Measurements from ENCODE around the gene GGA1. TPM values are rescaled to one million over a fixed set of nuclear protein-coding genes. Genes with fewer than 3 reads are reported as not detected.

The GGA1 gene
- total and polyA plus RNA-seq, 2 of the 4 experiments (the other 2 are of a cell fraction), result 17.2 to 48.5 TPM

DNA sequence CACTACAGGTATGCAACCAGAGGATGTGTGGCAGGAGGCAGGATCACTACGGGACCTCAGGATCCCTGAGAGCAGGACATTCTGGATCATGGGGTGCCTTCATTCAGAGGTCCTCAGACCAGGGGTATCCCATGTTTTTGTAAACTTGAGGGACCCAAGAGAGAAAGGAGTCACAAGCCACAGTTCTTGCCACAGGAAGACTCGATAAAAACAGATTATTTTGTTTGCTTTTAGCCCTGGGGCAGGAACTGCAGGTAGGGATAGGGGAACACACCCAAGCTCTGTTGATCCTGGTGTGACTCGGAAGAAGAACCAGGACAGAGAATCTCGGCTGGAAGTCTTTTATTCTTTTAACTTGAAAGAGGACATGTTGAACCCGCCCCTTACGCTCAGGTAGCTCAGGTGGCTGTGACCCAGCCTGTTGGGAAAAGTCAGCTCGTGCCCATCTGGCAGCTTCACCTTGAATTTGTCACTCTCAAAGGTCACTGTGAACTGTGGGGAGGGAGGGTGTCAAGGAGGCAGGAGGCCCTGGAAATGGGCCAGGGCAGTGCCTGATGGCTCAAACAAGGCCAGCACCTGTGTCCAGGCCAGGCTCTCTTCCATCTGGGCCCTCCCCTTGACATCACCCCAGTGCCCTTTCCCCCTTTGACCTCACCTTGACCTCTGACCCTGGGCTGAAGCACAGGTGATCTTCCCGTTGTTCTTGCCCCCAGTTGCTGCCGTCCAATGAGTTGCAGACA is 38.5 kb upstream of the GGA1 start:
- H3K4me1 ChIP-seq (ENCODE audit: control insufficient read depth, insufficient read depth, low read length), result peaks cover 8% of the 10 kb centered on the region
- H3K9me3 ChIP-seq (ENCODE audit: control insufficient read depth, insufficient read depth, low read length), result no peaks in the 10 kb centered on the region
- TF ChIP-seq, protein P1, sequence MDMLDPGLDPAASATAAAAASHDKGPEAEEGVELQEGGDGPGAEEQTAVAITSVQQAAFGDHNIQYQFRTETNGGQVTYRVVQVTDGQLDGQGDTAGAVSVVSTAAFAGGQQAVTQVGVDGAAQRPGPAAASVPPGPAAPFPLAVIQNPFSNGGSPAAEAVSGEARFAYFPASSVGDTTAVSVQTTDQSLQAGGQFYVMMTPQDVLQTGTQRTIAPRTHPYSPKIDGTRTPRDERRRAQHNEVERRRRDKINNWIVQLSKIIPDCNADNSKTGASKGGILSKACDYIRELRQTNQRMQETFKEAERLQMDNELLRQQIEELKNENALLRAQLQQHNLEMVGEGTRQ (IDR thresholded peaks at IDR 0.05; ENCODE audit: low read depth, low read length), result no peak
- TF ChIP-seq POLR2A (IDR thresholded peaks at IDR 0.05; ENCODE audit: low read depth, low read length), result no peak
- TF ChIP-seq, protein P2, sequence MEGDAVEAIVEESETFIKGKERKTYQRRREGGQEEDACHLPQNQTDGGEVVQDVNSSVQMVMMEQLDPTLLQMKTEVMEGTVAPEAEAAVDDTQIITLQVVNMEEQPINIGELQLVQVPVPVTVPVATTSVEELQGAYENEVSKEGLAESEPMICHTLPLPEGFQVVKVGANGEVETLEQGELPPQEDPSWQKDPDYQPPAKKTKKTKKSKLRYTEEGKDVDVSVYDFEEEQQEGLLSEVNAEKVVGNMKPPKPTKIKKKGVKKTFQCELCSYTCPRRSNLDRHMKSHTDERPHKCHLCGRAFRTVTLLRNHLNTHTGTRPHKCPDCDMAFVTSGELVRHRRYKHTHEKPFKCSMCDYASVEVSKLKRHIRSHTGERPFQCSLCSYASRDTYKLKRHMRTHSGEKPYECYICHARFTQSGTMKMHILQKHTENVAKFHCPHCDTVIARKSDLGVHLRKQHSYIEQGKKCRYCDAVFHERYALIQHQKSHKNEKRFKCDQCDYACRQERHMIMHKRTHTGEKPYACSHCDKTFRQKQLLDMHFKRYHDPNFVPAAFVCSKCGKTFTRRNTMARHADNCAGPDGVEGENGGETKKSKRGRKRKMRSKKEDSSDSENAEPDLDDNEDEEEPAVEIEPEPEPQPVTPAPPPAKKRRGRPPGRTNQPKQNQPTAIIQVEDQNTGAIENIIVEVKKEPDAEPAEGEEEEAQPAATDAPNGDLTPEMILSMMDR (conservative IDR thresholded peaks at IDR 0.05; ENCODE audit: low read depth, low read length), result no peak
- no peak overlapping the region for H2BK5ac ChIP-seq (ENCODE audit: low read depth, low read length, poor library complexity, severe bottlenecking)
- 60% methylated on average over 5 of the region's 9 CpGs; no CpG with 5 or more reads in 1 of the 2 experiments for WGBS, 2 experiments (ENCODE audit: extremely low coverage in 2 of 2, insufficient read length in 1 of 2)
- H3K27ac ChIP-seq (ENCODE audit: insufficient read depth, low read length), result no peak overlapping the region
- H3K9me1 ChIP-seq (ENCODE audit: insufficient read depth, low read length), result 0 out of 2 replicates have a peak, but pooled peaks cover 6% of the 10 kb centered on the region
- H3K4me3 ChIP-seq (ENCODE audit: insufficient read depth, low read depth, low read length), result no peak overlapping the region
- no peak for ATAC-seq (ENCODE audit: low read depth)
- no peak overlapping the region for H2AFZ ChIP-seq (replicated peaks; ENCODE audit: low read length, poor library complexity)
- peaks cover 28 to 69% of the 10 kb centered on the region in 2 experiments; a peak in 3 of 4 replicates for H3K79me1 ChIP-seq (ENCODE audit: low read depth in 1 of 2, low read length in 2 of 2)
- H2BK15ac ChIP-seq (ENCODE audit: low read depth, low read length), result no peak overlapping the region
- H3K4me2 ChIP-seq (ENCODE audit: low read depth, low read length), result no peak overlapping the region
- no peak overlapping the region for H4K5ac ChIP-seq (ENCODE audit: low read depth, low read length)
- H4K8ac ChIP-seq (ENCODE audit: low read depth in 2 of 2, low read length in 2 of 2), result no peak overlapping the region
- BruUV-seq (replicated peaks), result no TSS peak
- peaks cover 70% of the 10 kb centered on the region for H4K20me1 ChIP-seq (ENCODE audit: insufficient read depth, low read length)
- peaks cover 43% of the 10 kb centered on the region for H3K36me3 ChIP-seq (ENCODE audit: control insufficient read depth, insufficient read depth, low read length)
- H3K4ac ChIP-seq (ENCODE audit: low read depth, low read length), result no peak overlapping the region
- no peak overlapping the region for H3K9ac ChIP-seq (ENCODE audit: low read depth, low read length)
- H3K56ac ChIP-seq (ENCODE audit: extremely low read depth, insufficient read depth, low read length), result no peak overlapping the region
- CTCF ChIA-PET, result interaction anchor here (1.0 to 1.2 kb wide), 3 partner anchors 22 to 37 kb away, joined by 3 to 5 read pairs (median 3); no protein-coding TSS in a partner anchor
- in situ Hi-C loops (cut with MboI; ENCODE audit: low sequenced_read_pairs), result no loop called here
- no peak overlapping the region for H3K18ac ChIP-seq (ENCODE audit: low read depth, low read length)
- H2AK9ac ChIP-seq (replicated peaks; ENCODE audit: low read depth, low read length, poor library complexity), result peak overlapping the region; percentile 19
- no peaks in the 10 kb centered on the region for H3K27me3 ChIP-seq (ENCODE audit: control insufficient read depth, insufficient read depth, low read length)
- no peak overlapping the region for H2BK20ac ChIP-seq (ENCODE audit: low read depth, low read length)
- H3K14ac ChIP-seq (replicated peaks; ENCODE audit: low read depth, low read length), result no peak overlapping the region
- no peak overlapping the region for H2AK5ac ChIP-seq (ENCODE audit: low read depth, low read length)
- DNase-seq, result no peak
- intact Hi-C loops (cut with micrococcal nuclease), result no loop called here
- H2BK120ac ChIP-seq (ENCODE audit: low read depth, low read length), result no peak overlapping the region
- no peak overlapping the region for H4K91ac ChIP-seq (ENCODE audit: insufficient read depth, low read depth, low read length)
- no peak overlapping the region for H3K23ac ChIP-seq (ENCODE audit: low read depth, low read length)
- POLR2A ChIA-PET (ENCODE audit: unreplicated experiment), result no interaction called here
- dilution Hi-C loops (cut with HindIII; ENCODE audit: low sequenced_read_pairs, unreplicated experiment), result no loop called here

Measured in IMR-90 (cell line).